Mononuclear cell (primary cell): ENCODE data around the gene RAB40C. TPM values are rescaled to one million over a fixed set of nuclear protein-coding genes. Genes with fewer than 3 reads are reported as not detected.

Source experiments
- H3K27me3 ChIP-seq: 2 replicates; pipeline ENCODE4 v1.6.0; 2011; ENCODE audit warnings: low read length, control low read depth; ENCODE audit not compliant: insufficient read depth
- H3K4me1 ChIP-seq: 2 replicates; pipeline ENCODE4 v1.5.1; 2011; ENCODE audit warnings: mild to moderate bottlenecking, low read length, control low read depth; ENCODE audit not compliant: insufficient read depth
- H3K4me3 ChIP-seq: 2 replicates; pipeline ENCODE4 v1.5.1; 2011; ENCODE audit warnings: mild to moderate bottlenecking, low read length, moderate library complexity
- H3K9me3 ChIP-seq: 2 replicates; pipeline ENCODE4 v1.5.1; 2011; ENCODE audit warnings: low read depth, mild to moderate bottlenecking, control low read depth, low read length
- total RNA-seq: library from RNA; depleted of rRNA; stranded (reverse); fragments of >200 nt; gene quantifications from one replicate; pipeline ENCODE4 v1.2.3, GENCODE V29; 2012

RAB40C gene
- total RNA-seq, 1 donor, result 6.6 TPM

GRCh38 chr16:625117-625976 lies 35.5 kb downstream of the RAB40C start:
- no peaks in the 10 kb centered on the region for H3K9me3 ChIP-seq
- H3K4me3 ChIP-seq, result no peak overlapping the region
- no peaks in the 10 kb centered on the region for H3K27me3 ChIP-seq
- no peaks in the 10 kb centered on the region for H3K4me1 ChIP-seq

- Histone ChIP-seq H3K27me3 (no peaks in the 10 kb centered on the region), H3K4me1 (no peaks in the 10 kb centered on the region), H3K9me3 (no peaks in the 10 kb centered on the region), H3K4me3 (no peak overlapping the region)
Observed at GRCh38 chr16:625977-626765, 36.3 kb downstream of the RAB40C start.

GRCh38 chr16:626787-627453 lies 37.1 kb downstream of the RAB40C start:
- Histone ChIP-seq H3K9me3 (no peaks in the 10 kb centered on the region), H3K4me1 (no peaks in the 10 kb centered on the region), H3K4me3 (no peak overlapping the region), H3K27me3 (no peaks in the 10 kb centered on the region)

GRCh38 chr16:627454-628239 lies 37.8 kb downstream of the RAB40C start:
- H3K4me1 ChIP-seq, result no peaks in the 10 kb centered on the region
- no peaks in the 10 kb centered on the region for H3K9me3 ChIP-seq

GRCh38 chr16:628321-629061 lies 38.6 kb downstream of the RAB40C start:
- no peaks in the 10 kb centered on the region for H3K27me3 ChIP-seq
- H3K4me1 ChIP-seq, result no peaks in the 10 kb centered on the region
- H3K9me3 ChIP-seq, result no peaks in the 10 kb centered on the region
- no peak overlapping the region for H3K4me3 ChIP-seq

More at GRCh38 chr16:627454-628239, 37.8 kb downstream of the RAB40C start:
- Histone ChIP-seq H3K4me3 (no peak overlapping the region), H3K27me3 (no peaks in the 10 kb centered on the region)

- no peaks in the 10 kb centered on the region for H3K9me3 ChIP-seq
- H3K27me3 ChIP-seq, result no peaks in the 10 kb centered on the region
- H3K4me1 ChIP-seq, result no peaks in the 10 kb centered on the region
- no peak overlapping the region for H3K4me3 ChIP-seq
Observed at GRCh38 chr16:629185-629832, 39.4 kb downstream of the RAB40C start.

GRCh38 chr16:629833-630248 lies 40.0 kb downstream of the RAB40C start:
- Histone ChIP-seq H3K9me3 (no peaks in the 10 kb centered on the region), H3K4me3 (no peak overlapping the region), H3K4me1 (peaks cover 2% of the 10 kb centered on the region), H3K27me3 (no peaks in the 10 kb centered on the region)

GRCh38 chr16:630249-630814 lies 40.5 kb downstream of the RAB40C start:
- Histone ChIP-seq H3K4me1 (peaks cover 7% of the 10 kb centered on the region), H3K4me3 (no peak overlapping the region), H3K27me3 (no peaks in the 10 kb centered on the region), H3K9me3 (no peaks in the 10 kb centered on the region)

GRCh38 chr16:630815-631405 lies 41.0 kb downstream of the RAB40C start, which contains the start of gene WFIKKN1:
Gene WFIKKN1 (plus strand): TSS chr16:630985. CDS start chr16:631254, 269 bp downstream.
- no peaks in the 10 kb centered on the region for H3K9me3 ChIP-seq
- H3K4me3 ChIP-seq, result no peak within 1 kb of the TSS
- peaks cover 13% of the 10 kb centered on the region for H3K4me1 ChIP-seq
- H3K27me3 ChIP-seq, result no peaks in the 10 kb centered on the region

GRCh38 chr16:631808-632358 lies 42.0 kb downstream of the RAB40C start:
- H3K4me1 ChIP-seq, result peaks cover 14% of the 10 kb centered on the region
- no peaks in the 10 kb centered on the region for H3K9me3 ChIP-seq
- H3K27me3 ChIP-seq, result no peaks in the 10 kb centered on the region
- H3K4me3 ChIP-seq, result no peak overlapping the region

- peaks cover 19% of the 10 kb centered on the region for H3K4me1 ChIP-seq
- no peaks in the 10 kb centered on the region for H3K27me3 ChIP-seq
- H3K9me3 ChIP-seq, result no peaks in the 10 kb centered on the region
- H3K4me3 ChIP-seq, result no peak overlapping the region
Observed at GRCh38 chr16:632486-633335, 42.8 kb downstream of the RAB40C start.
